AG04450 (cell line): ENCODE data around the gene CTBP2. TPM values are rescaled to one million over a fixed set of nuclear protein-coding genes. Genes with fewer than 3 reads are reported as not detected.

Source experiments
- CTCF ChIA-PET: fragments of 300-600, 350-600 bp; formaldehyde crosslinking; extraction: SDS; loops from one replicate; lab custom pipeline; 2022; ENCODE audit warnings: antibody characterized with exemption, inconsistent platforms; lab: Charles Lee
- POLR2A ChIA-PET: fragments of 350-600 bp; formaldehyde crosslinking; extraction: SDS; loops from one replicate; lab custom pipeline; 2021; ENCODE audit warnings: antibody characterized with exemption, inconsistent platforms; lab: Yijun Ruan, JAX
- DNase-seq: peaks from one replicate; pipeline ENCODE4 v3.0.0-alpha.2; 2011; ENCODE audit warnings: low read depth, low spot score
- H3K27ac ChIP-seq: one replicate; pipeline ENCODE4 v1.5.1; 2012; ENCODE audit warnings: low read depth, low read length, control low read depth
- H3K27me3 ChIP-seq: one replicate; pipeline ENCODE4 v1.6.0; 2012; ENCODE audit warnings: low read length; ENCODE audit not compliant: control insufficient read depth, insufficient read depth
- H3K4me3 ChIP-seq: 2 replicates; pipeline ENCODE4 v1.5.1; 2011; ENCODE audit warnings: mild to moderate bottlenecking, low read depth, low read length, control low read depth
- H3K9me3 ChIP-seq: 2 replicates; pipeline ENCODE4 v1.5.1; 2012; ENCODE audit warnings: low read length; ENCODE audit not compliant: control insufficient read depth, insufficient read depth
- polyA plus RNA-seq: library from polyadenylated mRNA; depleted of rRNA; stranded (reverse); fragments of >200 nt; gene quantifications from 2 replicates; pipeline ENCODE4 v1.2.3, GENCODE V29; 2011
- TF ChIP-seq, protein P1 (sequence below): IDR thresholded peaks from 2 replicates; pipeline ENCODE4 v1.5.1; 2011; ENCODE audit warnings: low read depth, low read length, control low read depth, inconsistent platforms

CTBP2 gene
- polyA plus RNA-seq, 1 experiment, result 52.5 TPM

DNA sequence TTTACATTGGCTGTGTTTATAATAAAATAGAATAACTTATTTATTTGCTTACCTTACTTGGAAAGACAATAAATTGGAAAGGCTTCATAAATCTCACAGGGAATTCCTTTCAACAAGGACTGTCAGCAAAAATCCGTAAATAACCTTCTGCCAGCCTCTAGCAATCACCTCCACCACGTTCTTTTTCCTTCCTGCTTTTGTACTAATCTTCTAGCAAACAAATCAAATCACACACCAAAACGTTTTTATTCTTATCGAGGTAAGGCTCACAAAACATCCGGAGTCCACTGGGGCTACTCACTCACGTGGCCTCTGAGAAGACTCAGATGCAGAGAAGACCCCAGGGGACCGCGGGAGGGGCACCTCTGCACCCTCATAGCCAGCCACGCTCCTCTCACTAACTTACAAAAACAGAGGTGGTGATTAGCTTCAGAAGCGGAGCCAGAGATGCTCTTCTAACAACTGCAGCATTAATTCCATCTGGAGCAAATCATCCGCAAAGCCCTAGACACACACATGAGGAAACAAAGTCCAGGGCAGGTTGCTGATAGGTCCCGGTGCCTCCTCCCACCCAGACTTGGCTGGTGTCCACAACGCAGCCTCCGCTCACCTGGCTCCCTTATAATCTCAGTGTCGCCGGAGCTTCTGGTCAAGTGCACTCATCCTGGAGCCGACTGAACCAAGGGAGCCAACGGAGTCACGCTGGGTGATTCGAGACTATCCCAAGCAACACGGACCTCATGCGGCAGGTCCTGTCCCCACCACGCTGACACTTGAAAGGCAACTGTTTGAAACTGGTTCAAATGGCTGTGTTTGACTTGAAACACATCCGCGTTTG lies 22.5 kb downstream of the CTBP2 start:
- Histone ChIP-seq H3K9me3 (no peaks in the 10 kb centered on the region; the same call in 1 of the 2 replicates), H3K4me3 (no peak overlapping the region), H3K27me3 (no peaks in the 10 kb centered on the region), H3K27ac (no peak overlapping the region)
- TF ChIP-seq, protein P1, sequence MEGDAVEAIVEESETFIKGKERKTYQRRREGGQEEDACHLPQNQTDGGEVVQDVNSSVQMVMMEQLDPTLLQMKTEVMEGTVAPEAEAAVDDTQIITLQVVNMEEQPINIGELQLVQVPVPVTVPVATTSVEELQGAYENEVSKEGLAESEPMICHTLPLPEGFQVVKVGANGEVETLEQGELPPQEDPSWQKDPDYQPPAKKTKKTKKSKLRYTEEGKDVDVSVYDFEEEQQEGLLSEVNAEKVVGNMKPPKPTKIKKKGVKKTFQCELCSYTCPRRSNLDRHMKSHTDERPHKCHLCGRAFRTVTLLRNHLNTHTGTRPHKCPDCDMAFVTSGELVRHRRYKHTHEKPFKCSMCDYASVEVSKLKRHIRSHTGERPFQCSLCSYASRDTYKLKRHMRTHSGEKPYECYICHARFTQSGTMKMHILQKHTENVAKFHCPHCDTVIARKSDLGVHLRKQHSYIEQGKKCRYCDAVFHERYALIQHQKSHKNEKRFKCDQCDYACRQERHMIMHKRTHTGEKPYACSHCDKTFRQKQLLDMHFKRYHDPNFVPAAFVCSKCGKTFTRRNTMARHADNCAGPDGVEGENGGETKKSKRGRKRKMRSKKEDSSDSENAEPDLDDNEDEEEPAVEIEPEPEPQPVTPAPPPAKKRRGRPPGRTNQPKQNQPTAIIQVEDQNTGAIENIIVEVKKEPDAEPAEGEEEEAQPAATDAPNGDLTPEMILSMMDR, result no peak
- ChIA-PET POLR2A (no interaction called here), CTCF (no interaction called here)
- DNase-seq, result no peak

DNA sequence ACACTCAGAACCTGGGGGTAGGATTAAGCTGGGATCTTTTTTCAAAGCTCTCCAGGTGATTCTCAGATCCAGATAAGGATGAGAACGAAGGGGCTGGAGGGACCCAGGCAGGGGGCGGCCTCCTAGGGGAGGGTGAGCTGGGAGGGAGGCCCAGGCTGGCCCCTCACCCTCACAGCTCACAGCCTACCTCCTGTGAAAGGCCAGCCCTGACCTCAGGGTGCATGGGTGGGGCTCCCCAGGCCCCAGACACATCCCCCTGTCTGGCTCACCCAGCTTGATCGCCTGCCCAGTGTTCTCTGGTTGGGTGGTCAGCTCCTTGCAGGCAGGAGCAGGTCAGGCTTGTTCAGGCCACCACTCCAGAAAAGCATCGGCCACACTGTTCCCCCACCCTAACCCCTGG lies 24.3 kb downstream of the CTBP2 start:
- Histone ChIP-seq H3K4me3 (no peak overlapping the region), H3K27me3 (no peaks in the 10 kb centered on the region), H3K9me3 (no peaks in the 10 kb centered on the region; the same call in 1 of the 2 replicates), H3K27ac (no peak overlapping the region)
- no peak for DNase-seq
- CTCF ChIA-PET, result interaction anchor here (0.9 to 1.3 kb wide), 2 partner anchors 75 to 88 kb away, joined by 3 to 4 read pairs; no protein-coding TSS in a partner anchor
- TF ChIP-seq, protein P1, result no peak
- POLR2A ChIA-PET, result no interaction called here

DNA sequence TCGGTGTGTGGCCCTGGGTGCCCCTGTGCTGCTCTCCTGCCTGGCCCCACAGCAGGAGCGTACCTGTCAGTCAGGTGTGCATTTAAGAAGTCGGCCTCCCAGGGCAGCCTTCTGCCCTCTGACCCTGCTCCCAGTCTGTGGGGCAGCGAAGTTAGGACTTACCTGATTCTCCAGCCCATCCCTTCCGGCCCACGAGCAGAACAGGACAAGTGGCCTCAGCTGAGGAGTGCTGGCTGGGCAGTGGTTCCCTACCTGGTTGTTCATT lies 24.7 kb downstream of the CTBP2 start:
- POLR2A ChIA-PET, result no interaction called here
- no peak for DNase-seq
- TF ChIP-seq, protein P1, result no peak
- H3K9me3 ChIP-seq, result no peaks in the 10 kb centered on the region; the same call in 1 of the 2 replicates
- H3K4me3 ChIP-seq, result no peak overlapping the region
- CTCF ChIA-PET, result interaction anchor here (1.3 kb wide), 1 partner anchor 87 kb away, joined by 4 read pairs; no protein-coding TSS in a partner anchor
- no peaks in the 10 kb centered on the region for H3K27me3 ChIP-seq
- no peak overlapping the region for H3K27ac ChIP-seq

DNA sequence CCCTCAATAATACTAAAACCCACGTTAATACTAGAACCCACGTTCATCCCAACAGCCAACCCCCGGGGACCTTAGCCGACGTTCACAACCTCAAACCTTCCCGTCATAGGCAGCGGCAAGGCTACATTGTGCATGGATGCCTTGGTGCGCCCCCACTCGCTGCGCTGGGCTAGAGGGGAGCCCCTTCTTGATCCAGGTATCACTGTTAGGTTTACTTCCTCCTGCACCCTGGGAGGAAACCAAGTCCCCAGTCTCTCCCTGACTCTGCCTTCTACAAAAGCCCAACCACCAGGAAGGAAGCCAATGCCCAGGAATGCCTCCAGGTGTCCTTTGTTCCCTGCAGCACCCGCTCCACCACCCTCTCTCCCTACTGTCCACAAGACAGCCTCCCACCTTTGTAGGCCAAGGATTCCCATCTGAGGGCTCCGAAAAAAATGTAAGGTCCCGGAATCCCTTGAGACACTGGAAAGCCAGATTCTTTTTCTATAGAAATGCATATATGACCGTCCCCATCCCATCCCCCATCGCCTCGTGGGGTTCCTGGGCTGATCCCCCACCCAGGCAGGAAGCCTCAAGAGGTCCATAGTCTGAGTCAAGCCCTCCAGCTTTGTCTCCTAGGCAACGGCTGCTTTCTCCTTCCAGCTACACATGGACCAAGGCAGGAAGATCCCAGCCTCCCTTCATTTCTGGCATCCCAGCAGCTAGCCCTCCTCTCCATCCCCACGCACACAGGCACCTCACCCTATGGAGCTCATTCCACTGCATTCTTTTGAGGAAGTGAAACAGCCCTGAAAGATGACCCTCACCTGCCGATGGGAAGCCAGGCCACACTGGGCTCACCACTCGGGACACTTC lies 25.2 kb downstream of the CTBP2 start:
- TF ChIP-seq, protein P1, result no peak
- CTCF ChIA-PET, result interaction anchor here (1.3 kb wide), 1 partner anchor 87 kb away, joined by 4 read pairs; no protein-coding TSS in a partner anchor
- no peaks in the 10 kb centered on the region for H3K27me3 ChIP-seq
- DNase-seq, result no peak
- peak overlapping the region; percentile 2 for H3K27ac ChIP-seq
- H3K9me3 ChIP-seq, result no peaks in the 10 kb centered on the region; the same call in 1 of the 2 replicates
- POLR2A ChIA-PET, result no interaction called here
- no peak overlapping the region for H3K4me3 ChIP-seq
